Common myeloid progenitor, CD34-positive (primary cell): Measurements from ENCODE around the gene FAM13C.

Experiments
- CTCF ChIA-PET: fragments of 350-600 bp; sonication (Branson Sonifier 250); formaldehyde crosslinking; loops from one replicate; lab custom pipeline; 2021; ENCODE audit warnings: antibody characterized with exemption; lab: Charles Lee
- POLR2A ChIA-PET: fragments of 350-600 bp; sonication (Branson Sonifier 250); formaldehyde crosslinking; loops from one replicate; lab custom pipeline; 2021; ENCODE audit warnings: antibody characterized with exemption; lab: Charles Lee
- DNase-seq, 3 donors: peaks; one replicate each; pipeline versions ENCODE4 v3.0.0 to v3.0.0-alpha.2; 2013
- H3K27ac ChIP-seq, 2 experiments: 1 replicate in 1 of 2; 2 replicates in 1 of 2; pipeline ENCODE4 v1.7.0; 2013; ENCODE audit warnings: inconsistent platforms in 2 of 2, low read length in 2 of 2, mild to moderate bottlenecking in 2 of 2, low read depth in 1 of 2, moderate library complexity in 1 of 2; ENCODE audit not compliant: severe bottlenecking in 2 of 2, insufficient read depth in 1 of 2, poor library complexity in 1 of 2
- H3K27me3 ChIP-seq, 5 experiments: replicated peaks in 2 of 5; 1 replicate in 3 of 5; 2 replicates in 2 of 5; pipeline versions ENCODE4 v1.6.1 to v1.7.0; 2013; ENCODE audit warnings: low read length in 4 of 5, mild to moderate bottlenecking in 2 of 5, moderate library complexity in 2 of 5, inconsistent platforms in 1 of 5; ENCODE audit not compliant: insufficient read depth in 5 of 5, control insufficient read depth in 4 of 5
- H3K36me3 ChIP-seq, 4 experiments: 1 replicate in 2 of 4; 2 replicates in 2 of 4; pipeline versions ENCODE4 v1.6.1 to v1.7.0; 2013; ENCODE audit warnings: low read length in 3 of 4, control low read depth in 1 of 4, mild to moderate bottlenecking in 1 of 4; ENCODE audit not compliant: control insufficient read depth in 4 of 4, insufficient read depth in 4 of 4
- H3K4me1 ChIP-seq, 4 experiments: 1 replicate in 3 of 4; 2 replicates in 1 of 4; pipeline versions ENCODE4 v1.6.1 to v1.7.1; 2013; ENCODE audit warnings: low read length in 3 of 4, mild to moderate bottlenecking in 3 of 4, control low read depth in 1 of 4, inconsistent platforms in 1 of 4, moderate library complexity in 1 of 4; ENCODE audit not compliant: control insufficient read depth in 4 of 4, insufficient read depth in 4 of 4; ENCODE audit errors: control extremely low read depth in 1 of 4
- H3K4me3 ChIP-seq, 7 experiments: 1 replicate in 4 of 7; 2 replicates in 3 of 7; pipeline versions ENCODE4 v1.5.1 to v1.7.0; 2013; ENCODE audit warnings: mild to moderate bottlenecking in 7 of 7, low read length in 6 of 7, moderate library complexity in 6 of 7, inconsistent platforms in 2 of 7, low read depth in 2 of 7, control low read depth in 1 of 7; ENCODE audit not compliant: insufficient read depth in 4 of 7, control insufficient read depth in 1 of 7; ENCODE audit errors: extremely low read depth in 1 of 7
- H3K9me3 ChIP-seq, 5 experiments: 1 replicate in 4 of 5; 2 replicates in 1 of 5; pipeline versions ENCODE4 v1.6.1 to v1.7.1; 2013; ENCODE audit warnings: low read length in 4 of 5, mild to moderate bottlenecking in 2 of 5, inconsistent platforms in 1 of 5, low read depth in 1 of 5, moderate library complexity in 1 of 5; ENCODE audit not compliant: control insufficient read depth in 4 of 5, insufficient read depth in 2 of 5; ENCODE audit errors: control extremely low read depth in 1 of 5
- WGBS: methylation state at CpG from one replicate; pipeline ENCODE4 v1.1.5; 2013; ENCODE audit not compliant: insufficient coverage; 5-methylcytosine and 5-hydroxymethylcytosine counted together

The FAM13C gene

DNA sequence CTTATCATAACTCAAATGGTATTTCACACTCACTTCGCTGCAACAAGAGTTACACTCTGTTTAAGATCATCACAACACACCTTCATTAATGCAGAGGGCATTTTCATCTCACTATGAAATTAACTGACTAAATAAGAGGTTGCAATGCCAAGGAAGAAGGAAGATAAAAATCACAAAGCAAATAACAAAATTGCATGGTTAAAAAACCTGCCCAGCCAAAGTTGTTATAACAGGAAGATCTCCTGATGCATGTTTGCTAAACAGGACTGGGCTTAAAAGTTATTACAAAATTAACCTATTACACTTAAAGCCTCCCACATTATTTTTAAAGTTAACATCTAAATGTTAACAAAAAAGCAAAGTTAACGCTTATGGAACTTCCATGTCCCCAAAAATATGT lies 11.8 kb downstream of the FAM13C start:
- Histone ChIP-seq H3K27ac (no peak overlapping the region), H3K27me3 (no peaks in the 10 kb centered on the region), H3K9me3 (no peaks in the 10 kb centered on the region), H3K4me3 (no peak overlapping the region), H3K4me1 (no peaks in the 10 kb centered on the region), H3K36me3 (no peaks in the 10 kb centered on the region)
- no CpG with 5 or more reads among the region's 2 CpGs for WGBS
- POLR2A ChIA-PET: no interaction called here
- no peak for DNase-seq
- CTCF ChIA-PET: no interaction called here

DNA sequence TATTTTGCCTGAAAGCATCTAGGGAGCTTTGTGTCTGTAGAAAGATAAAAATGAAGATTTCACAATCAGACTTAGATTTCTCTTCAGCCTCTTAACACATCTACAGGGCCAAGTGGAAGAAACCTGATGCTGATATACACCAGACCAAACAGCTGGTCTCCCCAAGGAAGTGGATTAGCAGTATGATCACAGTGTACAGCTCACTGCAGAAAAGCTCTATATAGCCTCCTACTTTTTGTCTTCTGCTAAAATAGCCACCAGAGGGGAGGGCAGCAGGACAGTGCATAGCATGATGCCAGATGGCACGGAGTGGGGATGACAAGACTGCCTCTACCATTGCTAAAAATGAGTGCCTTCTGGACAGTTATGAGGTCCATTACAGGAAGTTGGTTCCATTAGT lies 16.0 kb downstream of the FAM13C start:
- ChIA-PET CTCF (no interaction called here), POLR2A (interaction anchor here (0.5 kb wide), 1 partner anchor 19 kb away, joined by 3 read pairs; no protein-coding TSS in a partner anchor)
- DNase-seq: no peak
- H3K36me3 ChIP-seq: no peaks in the 10 kb centered on the region
- no peaks in the 10 kb centered on the region for H3K4me1 ChIP-seq
- no CpG with 5 or more reads among the region's 1 CpG for WGBS
- H3K4me3 ChIP-seq: no peak overlapping the region
- H3K9me3 ChIP-seq: no peaks in the 10 kb centered on the region
- H3K27me3 ChIP-seq: no peaks in the 10 kb centered on the region
- no peak overlapping the region for H3K27ac ChIP-seq

DNA sequence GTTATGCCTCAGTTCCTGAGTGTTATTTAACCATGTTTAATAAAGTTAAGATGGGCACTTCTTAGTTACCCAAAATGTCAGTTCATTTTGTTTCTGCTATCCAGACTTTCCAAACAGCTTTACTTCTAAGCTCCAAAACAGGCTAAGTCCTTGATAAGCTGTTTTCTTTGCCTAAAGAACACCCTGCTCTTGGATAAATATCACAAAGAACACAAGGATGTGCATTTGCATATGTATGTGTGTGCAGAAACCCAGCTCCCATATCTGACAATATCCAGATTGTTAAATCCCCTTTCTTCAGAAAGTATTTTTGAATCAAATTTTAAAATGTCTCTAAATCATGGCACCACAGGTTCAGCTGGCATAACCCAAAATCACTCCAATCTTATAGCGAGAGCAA lies 19.6 kb downstream of the FAM13C start:
- CTCF ChIA-PET: interaction anchor here (1.0 kb wide), 1 partner anchor 12 kb away, joined by 3 read pairs; no protein-coding TSS in a partner anchor
- H3K4me1 ChIP-seq: no peaks in the 10 kb centered on the region
- H3K27ac ChIP-seq: no peak overlapping the region
- no peaks in the 10 kb centered on the region for H3K9me3 ChIP-seq
- H3K4me3 ChIP-seq: no peak overlapping the region
- no CpG with 5 or more reads among the region's 1 CpG for WGBS
- H3K27me3 ChIP-seq: peaks cover 0 to 2% (median 0%) of the 10 kb centered on the region in 5 experiments
- no peaks in the 10 kb centered on the region for H3K36me3 ChIP-seq
- no peak for DNase-seq
- POLR2A ChIA-PET: no interaction called here

DNA sequence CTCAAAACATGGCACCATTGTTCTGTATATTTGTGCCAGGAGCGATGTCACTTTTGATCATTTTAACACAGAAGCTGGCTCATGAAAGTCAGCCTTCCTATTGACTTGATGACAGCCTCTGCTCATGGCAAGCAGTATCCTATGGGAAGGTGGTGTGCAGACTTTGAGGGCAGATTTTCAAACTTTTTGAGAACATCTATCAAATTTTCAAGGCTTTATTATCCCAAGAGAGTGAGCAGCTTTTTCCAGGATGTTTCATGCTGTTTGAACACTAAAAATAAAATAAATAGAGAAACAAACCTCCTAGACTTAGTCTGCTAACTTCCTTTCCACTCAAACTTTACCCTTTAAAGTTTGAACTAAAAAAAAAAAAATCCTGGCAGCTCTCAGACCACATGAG lies 20.3 kb downstream of the FAM13C start:
- Histone ChIP-seq H3K27ac (no peak overlapping the region), H3K4me3 (no peak overlapping the region), H3K36me3 (no peaks in the 10 kb centered on the region), H3K4me1 (no peaks in the 10 kb centered on the region), H3K9me3 (no peaks in the 10 kb centered on the region), H3K27me3 (peaks cover 0 to 2% (median 0%) of the 10 kb centered on the region in 5 experiments)
- 100% methylated on average over 1 of the region's 1 CpG for WGBS
- ChIA-PET POLR2A (no interaction called here), CTCF (no interaction called here)
- no peak for DNase-seq

GRCh38 chr10:59340285-59340684 lies 22.1 kb downstream of the FAM13C start:
- no peaks in the 10 kb centered on the region for H3K36me3 ChIP-seq
- no CpG with 5 or more reads among the region's 1 CpG for WGBS
- H3K27ac ChIP-seq: no peak overlapping the region
- no peaks in the 10 kb centered on the region for H3K4me1 ChIP-seq
- no peak for DNase-seq
- H3K9me3 ChIP-seq: no peaks in the 10 kb centered on the region
- H3K27me3 ChIP-seq: peaks cover 0 to 2% (median 0%) of the 10 kb centered on the region in 5 experiments
- CTCF ChIA-PET: no interaction called here
- POLR2A ChIA-PET: no interaction called here
- H3K4me3 ChIP-seq: no peak overlapping the region

- H3K4me3 ChIP-seq: no peak overlapping the region
- DNase-seq: no peak
- no peaks in the 10 kb centered on the region for H3K9me3 ChIP-seq
- H3K27me3 ChIP-seq: peaks cover 0 to 2% (median 0%) of the 10 kb centered on the region in 5 experiments
- POLR2A ChIA-PET: no interaction called here
- H3K4me1 ChIP-seq: no peaks in the 10 kb centered on the region
- CTCF ChIA-PET: no interaction called here
- no CpG with 5 or more reads among the region's 1 CpG for WGBS
- H3K27ac ChIP-seq: no peak overlapping the region
- H3K36me3 ChIP-seq: no peaks in the 10 kb centered on the region
Measured at GRCh38 chr10:59339351-59339750, 23.0 kb downstream of the FAM13C start.

DNA sequence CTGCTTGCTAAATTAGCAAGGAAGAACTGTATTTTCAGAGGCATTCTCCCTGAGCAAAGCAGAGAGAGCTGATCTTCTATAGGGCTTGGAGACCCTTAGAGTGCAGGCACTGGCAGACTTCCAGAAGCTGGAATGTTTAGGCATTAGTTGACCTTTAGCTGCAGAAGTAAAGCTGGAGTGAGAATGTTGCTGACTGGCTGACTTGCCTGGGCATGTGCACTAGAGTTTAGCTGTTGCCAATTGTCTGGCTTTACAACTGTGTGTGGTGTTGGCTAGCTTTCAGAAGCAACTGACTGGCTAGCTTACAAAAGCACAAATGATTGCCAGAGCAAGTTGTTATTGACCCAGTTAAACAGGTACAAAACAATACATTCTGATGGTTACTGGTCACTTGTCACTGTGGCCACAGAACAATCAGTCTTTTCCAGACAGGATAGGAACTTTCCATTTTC lies 25.1 kb downstream of the FAM13C start:
- ChIA-PET CTCF (interaction anchor here (1.6 kb wide), 1 partner anchor 10 kb away, joined by 3 read pairs; no protein-coding TSS in a partner anchor), POLR2A (no interaction called here)
- H3K4me1 ChIP-seq: no peaks in the 10 kb centered on the region
- DNase-seq: no peak
- no peak overlapping the region for H3K4me3 ChIP-seq
- H3K27me3 ChIP-seq: peaks cover 0 to 2% (median 0%) of the 10 kb centered on the region in 5 experiments
- H3K9me3 ChIP-seq: no peaks in the 10 kb centered on the region
- H3K27ac ChIP-seq: no peak overlapping the region
- no peaks in the 10 kb centered on the region for H3K36me3 ChIP-seq
